HG03103 (cell line): ENCODE measurements around the gene KLF2.

Experiments used
- ATAC-seq: cut with Tn5 transposase; IDR thresholded peaks from one replicate; pipeline ENCODE4 v1.9.1; 2021; ENCODE audit warnings: low read depth; ENCODE audit not compliant: unreplicated experiment

KLF2 gene

DNA sequence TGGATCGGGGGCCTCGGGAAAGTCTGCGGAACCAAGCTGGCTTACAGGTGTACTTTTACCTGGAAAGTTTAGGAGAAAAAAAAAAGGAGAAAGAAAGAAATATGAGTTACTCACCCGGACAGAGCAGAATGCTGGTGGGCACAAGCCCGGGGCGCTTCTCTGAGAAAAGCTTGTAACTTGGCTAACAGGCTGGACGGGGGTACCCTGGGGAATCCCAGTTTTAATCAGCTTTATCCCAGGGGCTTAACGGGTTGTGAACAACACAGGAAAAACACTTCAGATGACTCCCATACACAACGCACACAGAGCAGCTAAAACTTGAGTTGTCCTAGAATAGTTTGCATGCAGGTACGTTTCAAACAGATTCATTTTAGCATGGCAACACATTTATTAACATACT lies 37.3 kb downstream of the KLF2 start:
- ATAC-seq: no peak

- ATAC-seq: no peak
Observed at GRCh38 chr19:16363133-16363851, 38.7 kb downstream of the KLF2 start.

GRCh38 chr19:16363852-16364230 lies 39.2 kb downstream of the KLF2 start:
- no peak for ATAC-seq

DNA sequence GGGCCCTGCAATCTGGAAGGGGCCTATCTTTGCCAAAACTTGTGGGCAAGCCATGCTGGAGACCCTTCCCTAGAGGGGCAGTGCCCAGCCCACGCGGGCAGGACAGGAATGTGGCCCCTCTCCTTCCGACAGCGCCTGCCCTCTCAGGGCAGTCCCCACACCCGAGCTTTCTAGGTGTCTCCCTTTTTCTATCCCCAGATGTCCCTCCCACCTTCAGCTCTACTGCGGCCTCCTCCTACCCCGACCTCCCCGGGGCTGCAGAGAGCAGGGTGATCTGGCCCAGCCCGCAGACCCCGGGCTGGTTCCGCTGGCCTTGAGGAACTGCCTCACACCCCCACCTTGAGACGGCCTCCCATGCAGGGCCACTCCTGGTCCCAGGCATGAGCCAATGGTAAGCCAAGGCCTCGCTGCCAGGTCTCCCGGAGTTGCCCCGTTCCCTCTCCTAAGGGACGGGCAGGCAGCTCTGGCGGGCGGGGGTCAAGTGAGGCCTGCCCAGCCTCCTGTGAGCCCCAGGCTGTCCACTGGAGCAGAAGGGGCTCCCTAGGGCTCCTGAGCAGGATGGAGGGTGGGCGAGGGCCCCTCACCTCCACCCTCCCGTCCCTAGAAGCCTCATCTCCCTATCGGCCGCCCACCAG lies 39.7 kb downstream of the KLF2 start:
- ATAC-seq: no peak

- ATAC-seq: no peak
Observed at GRCh38 chr19:16365300-16365996, 40.8 kb downstream of the KLF2 start.

GRCh38 chr19:16366056-16366432 lies 41.4 kb downstream of the KLF2 start:
- ATAC-seq: no peak

- peak; percentile 54 for ATAC-seq
Observed at GRCh38 chr19:16366433-16367260, 42.0 kb downstream of the KLF2 start.

DNA sequence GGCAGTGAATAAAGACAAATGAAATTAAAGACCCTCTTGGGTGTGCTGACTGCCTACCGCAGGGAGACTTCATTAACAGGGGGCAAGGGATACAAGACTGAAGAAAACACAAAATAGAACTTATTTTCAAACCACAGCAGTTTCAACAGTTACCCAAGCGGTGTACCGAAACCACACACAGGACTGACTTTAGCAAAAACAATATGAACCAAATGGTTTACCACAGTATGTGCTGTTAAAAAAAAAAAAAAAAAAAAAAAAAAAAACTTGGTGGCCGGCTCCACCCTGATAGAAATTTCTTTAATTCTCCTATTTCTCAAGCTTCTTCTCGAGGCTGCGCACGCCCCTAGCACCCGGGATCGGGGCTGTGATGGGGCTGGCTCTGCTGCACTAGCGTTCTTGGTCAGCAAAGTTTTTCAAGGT lies 42.6 kb downstream of the KLF2 start:
- no peak for ATAC-seq

- ATAC-seq: no peak
Observed at GRCh38 chr19:16368385-16369305, 44.0 kb downstream of the KLF2 start.

DNA sequence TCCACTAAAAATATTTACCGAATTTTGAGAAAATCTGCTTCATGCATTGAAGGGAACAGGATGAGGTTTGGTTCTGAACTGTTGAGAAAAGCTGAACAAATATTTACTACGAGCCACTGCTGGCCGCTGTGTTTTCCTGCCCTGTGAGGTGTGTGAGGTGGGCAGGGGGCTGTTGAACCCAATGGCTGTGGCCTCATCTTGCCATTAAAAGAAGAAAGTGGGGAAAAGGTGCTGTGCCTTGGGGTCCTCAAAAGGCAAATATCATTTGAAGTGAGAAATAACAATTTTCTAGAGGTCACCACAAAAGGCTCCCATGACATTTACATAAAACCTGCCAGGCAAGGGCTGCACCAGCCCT lies 44.7 kb downstream of the KLF2 start:
- ATAC-seq: no peak

- no peak for ATAC-seq
Observed at GRCh38 chr19:16369664-16370576, 45.3 kb downstream of the KLF2 start.

DNA sequence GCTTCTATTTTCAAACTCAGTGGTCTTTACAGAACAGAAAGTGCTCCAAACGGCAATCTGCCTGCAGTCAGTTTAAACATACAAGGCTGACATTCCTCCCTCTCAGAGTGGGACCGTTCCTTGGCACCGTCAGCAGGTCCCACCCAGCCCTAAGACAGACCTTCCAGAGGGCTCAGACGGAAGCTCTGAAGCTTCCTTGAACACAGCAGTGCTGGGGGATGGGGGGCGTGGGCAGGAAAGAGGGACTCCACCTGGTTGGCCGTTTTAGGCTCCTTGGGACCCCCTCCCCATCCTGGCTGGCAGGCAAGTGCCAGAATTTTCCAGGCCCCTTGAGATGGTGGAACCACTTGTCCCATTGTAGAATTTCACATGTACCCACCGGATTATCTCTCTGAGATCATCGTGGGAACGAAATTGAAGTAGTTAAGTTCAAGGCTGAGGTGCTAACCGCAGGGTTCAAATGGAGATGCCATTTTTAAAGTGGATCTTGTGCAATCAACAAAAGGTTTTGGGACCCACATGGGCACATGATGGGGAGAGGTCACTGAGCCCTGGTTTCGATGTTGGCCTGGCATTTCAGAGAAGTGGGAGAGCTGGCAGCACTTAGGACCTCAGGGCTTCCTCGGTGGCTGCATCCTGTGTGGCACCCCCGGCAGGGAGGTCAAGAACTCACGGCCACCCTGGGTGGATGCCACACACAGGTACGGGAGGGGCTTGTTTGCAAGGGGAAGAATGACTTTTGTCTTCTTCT lies 46.2 kb downstream of the KLF2 start:
- ATAC-seq: no peak

GRCh38 chr19:16371540-16371986 lies 46.9 kb downstream of the KLF2 start:
- peak; percentile 46 for ATAC-seq

GRCh38 chr19:16372065-16372915 lies 47.7 kb downstream of the KLF2 start:
- ATAC-seq: no peak

DNA sequence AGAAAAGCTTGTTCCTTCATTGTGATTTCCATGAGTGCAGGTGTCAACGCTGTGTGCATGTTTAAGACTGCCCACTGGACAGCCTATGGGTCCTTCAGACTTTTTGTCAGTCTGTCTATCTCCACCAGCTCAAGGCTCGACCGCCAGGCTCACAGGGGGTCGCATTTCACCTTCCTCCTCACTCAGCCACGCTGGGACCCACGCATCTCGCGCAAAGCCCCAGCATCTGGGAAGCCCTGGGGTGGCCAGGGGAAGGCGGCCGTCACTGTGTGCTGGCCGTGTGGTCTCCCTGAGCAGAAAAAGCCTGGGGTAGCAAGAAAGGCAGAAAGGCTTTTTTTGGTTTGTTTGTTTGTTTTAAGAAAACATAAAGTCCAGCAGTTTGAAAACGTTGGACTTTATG lies 48.5 kb downstream of the KLF2 start:
- ATAC-seq: no peak

DNA sequence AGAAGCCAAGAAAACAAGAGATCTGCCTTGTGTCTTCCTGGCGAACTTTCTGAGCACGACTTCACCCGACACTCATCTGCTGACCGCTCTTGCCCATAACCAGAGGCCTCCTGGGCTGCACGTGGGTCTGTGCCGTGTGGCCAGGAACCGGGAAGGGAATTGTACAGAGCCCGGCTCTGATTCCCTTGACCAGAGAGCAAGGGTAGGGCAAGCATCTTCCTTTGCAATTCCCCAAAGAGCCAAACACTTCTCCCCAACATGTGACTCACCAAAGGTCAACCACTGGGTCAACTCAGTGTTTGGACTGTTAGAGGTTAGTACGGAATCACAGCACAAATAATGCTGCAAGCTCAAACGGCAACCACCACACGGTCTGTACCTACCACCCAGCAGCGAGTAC lies 48.9 kb downstream of the KLF2 start:
- no peak for ATAC-seq

DNA sequence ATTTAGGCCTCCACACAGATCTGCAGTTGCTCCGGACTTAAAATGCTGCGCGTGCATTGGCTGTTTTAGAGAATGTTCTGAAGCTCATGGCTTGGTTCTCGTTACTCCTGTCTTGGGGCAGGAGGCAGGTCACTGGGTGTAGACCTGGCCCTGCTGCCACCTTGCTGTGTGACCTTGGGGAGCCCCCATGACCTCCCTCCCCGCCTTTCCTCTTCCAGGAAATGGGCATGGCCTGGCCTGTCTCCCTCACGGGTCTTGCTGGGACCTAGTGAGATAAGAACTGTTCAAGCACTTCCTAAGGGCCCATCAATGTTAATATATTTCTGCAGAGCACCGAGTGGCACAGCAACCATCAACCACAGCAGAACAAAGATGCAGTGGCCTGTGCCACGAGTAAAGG lies 49.4 kb downstream of the KLF2 start:
- no peak for ATAC-seq
